Measurements from ENCODE around the gene CDH6. TPM values are rescaled to one million over a fixed set of nuclear protein-coding genes. Genes with fewer than 3 reads are reported as not detected.

Gene CDH6
- total RNA-seq, 2 experiments from 2014 or later = not detected

- Mint-ChIP-seq H3K27me3 (no peaks in the 10 kb centered on the region), H3K36me3 (ENCODE audit: low read depth) (no peaks in the 10 kb centered on the region), H3K4me3 (no peak overlapping the region), H3K4me1 (peaks cover 6% of the 10 kb centered on the region), H3K9me3 (no peaks in the 10 kb centered on the region), H3K27ac (no peak overlapping the region)
- ChIA-PET CTCF (interaction anchor here (0.7 kb wide), 1 partner anchor 18 kb away, joined by 3 read pairs; no protein-coding TSS in a partner anchor), POLR2A (no interaction called here)
- no peak for DNase-seq
Observed at GRCh38 chr5:31273631-31274378, 80.3 kb downstream of the CDH6 start.

GRCh38 chr5:31280210-31280609 is 86.7 kb downstream of the CDH6 start:
- DNase-seq = no peak
- Mint-ChIP-seq H3K9me3 (no peaks in the 10 kb centered on the region), H3K36me3 (ENCODE audit: low read depth) (no peaks in the 10 kb centered on the region), H3K4me1 (no peaks in the 10 kb centered on the region), H3K27ac (no peak overlapping the region), H3K27me3 (no peaks in the 10 kb centered on the region), H3K4me3 (no peak overlapping the region)
- ChIA-PET POLR2A (no interaction called here), CTCF (interaction anchor here (0.6 kb wide), 1 partner anchor 245 kb away, joined by 3 read pairs; no protein-coding TSS in a partner anchor)

GRCh38 chr5:31283326-31283725 is 89.8 kb downstream of the CDH6 start:
- CTCF ChIA-PET = no interaction called here
- H3K9me3 Mint-ChIP-seq = no peaks in the 10 kb centered on the region
- H3K4me1 Mint-ChIP-seq = no peaks in the 10 kb centered on the region
- no peaks in the 10 kb centered on the region for H3K27me3 Mint-ChIP-seq
- no peaks in the 10 kb centered on the region for H3K36me3 Mint-ChIP-seq (ENCODE audit: low read depth)
- no peak overlapping the region for H3K4me3 Mint-ChIP-seq
- H3K27ac Mint-ChIP-seq = no peak overlapping the region
- no peak for DNase-seq
- POLR2A ChIA-PET = no interaction called here

GRCh38 chr5:31285025-31285424 is 91.5 kb downstream of the CDH6 start:
- POLR2A ChIA-PET = no interaction called here
- Mint-ChIP-seq H3K4me1 (no peaks in the 10 kb centered on the region), H3K27ac (no peak overlapping the region), H3K27me3 (no peaks in the 10 kb centered on the region), H3K9me3 (no peaks in the 10 kb centered on the region), H3K36me3 (ENCODE audit: low read depth) (no peaks in the 10 kb centered on the region), H3K4me3 (no peak overlapping the region)
- no peak for DNase-seq
- CTCF ChIA-PET = interaction anchor here (0.6 kb wide), 1 partner anchor 544 kb away, joined by 5 read pairs; no protein-coding TSS in a partner anchor

- Mint-ChIP-seq H3K27me3 (no peaks in the 10 kb centered on the region), H3K36me3 (ENCODE audit: low read depth) (no peaks in the 10 kb centered on the region), H3K4me1 (no peaks in the 10 kb centered on the region), H3K9me3 (no peaks in the 10 kb centered on the region), H3K4me3 (no peak overlapping the region), H3K27ac (no peak overlapping the region)
- CTCF ChIA-PET = no interaction called here
- POLR2A ChIA-PET = no interaction called here
- DNase-seq = no peak
Observed at GRCh38 chr5:31287985-31288384, 94.5 kb downstream of the CDH6 start.

- Mint-ChIP-seq H3K9me3 (no peaks in the 10 kb centered on the region), H3K4me1 (no peaks in the 10 kb centered on the region), H3K36me3 (ENCODE audit: low read depth) (no peaks in the 10 kb centered on the region), H3K4me3 (no peak overlapping the region), H3K27me3 (no peaks in the 10 kb centered on the region), H3K27ac (no peak overlapping the region)
- no peak for DNase-seq
- ChIA-PET CTCF (no interaction called here), POLR2A (no interaction called here)
Observed at GRCh38 chr5:31289429-31289828, 95.9 kb downstream of the CDH6 start.

GRCh38 chr5:31291323-31291854 is 97.9 kb downstream of the CDH6 start:
- H3K27ac Mint-ChIP-seq = no peak overlapping the region
- H3K27me3 Mint-ChIP-seq = no peaks in the 10 kb centered on the region
- H3K4me3 Mint-ChIP-seq = no peak overlapping the region
- no peaks in the 10 kb centered on the region for H3K36me3 Mint-ChIP-seq (ENCODE audit: low read depth)
- no peak for DNase-seq
- POLR2A ChIA-PET = no interaction called here
- CTCF ChIA-PET = no interaction called here
- no peaks in the 10 kb centered on the region for H3K4me1 Mint-ChIP-seq
- no peaks in the 10 kb centered on the region for H3K9me3 Mint-ChIP-seq

GRCh38 chr5:31300501-31300900 is 107.0 kb downstream of the CDH6 start:
- CTCF ChIA-PET = no interaction called here
- no peaks in the 10 kb centered on the region for H3K9me3 Mint-ChIP-seq
- no peak overlapping the region for H3K4me3 Mint-ChIP-seq
- POLR2A ChIA-PET = no interaction called here
- H3K27ac Mint-ChIP-seq = no peak overlapping the region
- no peaks in the 10 kb centered on the region for H3K36me3 Mint-ChIP-seq (ENCODE audit: low read depth)
- no peaks in the 10 kb centered on the region for H3K27me3 Mint-ChIP-seq
- no peaks in the 10 kb centered on the region for H3K4me1 Mint-ChIP-seq
- no peak for DNase-seq

GRCh38 chr5:31301833-31302232 is 108.3 kb downstream of the CDH6 start:
- no peaks in the 10 kb centered on the region for H3K36me3 Mint-ChIP-seq (ENCODE audit: low read depth)
- H3K9me3 Mint-ChIP-seq = no peaks in the 10 kb centered on the region
- DNase-seq = no peak
- H3K4me1 Mint-ChIP-seq = no peaks in the 10 kb centered on the region
- H3K27ac Mint-ChIP-seq = no peak overlapping the region
- H3K27me3 Mint-ChIP-seq = no peaks in the 10 kb centered on the region
- H3K4me3 Mint-ChIP-seq = no peak overlapping the region
- ChIA-PET CTCF (no interaction called here), POLR2A (no interaction called here)

- Mint-ChIP-seq H3K9me3 (no peaks in the 10 kb centered on the region), H3K27ac (no peak overlapping the region), H3K36me3 (ENCODE audit: low read depth) (no peaks in the 10 kb centered on the region), H3K4me3 (no peak overlapping the region), H3K4me1 (no peaks in the 10 kb centered on the region), H3K27me3 (no peaks in the 10 kb centered on the region)
- DNase-seq = no peak
- ChIA-PET POLR2A (no interaction called here), CTCF (no interaction called here)
Observed at GRCh38 chr5:31303688-31304087, 110.2 kb downstream of the CDH6 start.

GRCh38 chr5:31317665-31318064 is 124.2 kb downstream of the CDH6 start:
- Mint-ChIP-seq H3K27ac (no peak overlapping the region), H3K4me1 (no peaks in the 10 kb centered on the region), H3K27me3 (peaks cover 1% of the 10 kb centered on the region), H3K36me3 (ENCODE audit: low read depth) (no peaks in the 10 kb centered on the region), H3K4me3 (no peak overlapping the region), H3K9me3 (no peaks in the 10 kb centered on the region)
- CTCF ChIA-PET = no interaction called here
- POLR2A ChIA-PET = no interaction called here
- DNase-seq = no peak

GRCh38 chr5:31319335-31319734 is 125.8 kb downstream of the CDH6 start:
- POLR2A ChIA-PET = no interaction called here
- Mint-ChIP-seq H3K9me3 (no peaks in the 10 kb centered on the region), H3K27ac (no peak overlapping the region), H3K27me3 (peaks cover 1% of the 10 kb centered on the region), H3K4me3 (no peak overlapping the region), H3K36me3 (ENCODE audit: low read depth) (no peaks in the 10 kb centered on the region), H3K4me1 (no peaks in the 10 kb centered on the region)
- CTCF ChIA-PET = no interaction called here
- DNase-seq = no peak

GRCh38 chr5:31322946-31323345 is 129.5 kb downstream of the CDH6 start:
- H3K36me3 Mint-ChIP-seq (ENCODE audit: low read depth) = no peaks in the 10 kb centered on the region
- no peaks in the 10 kb centered on the region for H3K9me3 Mint-ChIP-seq
- DNase-seq = no peak
- H3K4me3 Mint-ChIP-seq = no peak overlapping the region
- CTCF ChIA-PET = no interaction called here
- POLR2A ChIA-PET = no interaction called here
- no peaks in the 10 kb centered on the region for H3K4me1 Mint-ChIP-seq
- H3K27me3 Mint-ChIP-seq = no peaks in the 10 kb centered on the region
- no peak overlapping the region for H3K27ac Mint-ChIP-seq

- DNase-seq = no peak
- no peaks in the 10 kb centered on the region for H3K9me3 Mint-ChIP-seq
- CTCF ChIA-PET = no interaction called here
- H3K27me3 Mint-ChIP-seq = no peaks in the 10 kb centered on the region
- no peak overlapping the region for H3K27ac Mint-ChIP-seq
- H3K36me3 Mint-ChIP-seq (ENCODE audit: low read depth) = no peaks in the 10 kb centered on the region
- POLR2A ChIA-PET = no interaction called here
- no peak overlapping the region for H3K4me3 Mint-ChIP-seq
- H3K4me1 Mint-ChIP-seq = no peaks in the 10 kb centered on the region
Observed at GRCh38 chr5:31324842-31325241, 131.4 kb downstream of the CDH6 start.
